Sigmoid colon (tissue), 7 donors: ENCODE results near the gene SH2D2A. TPM values are rescaled to one million over a fixed set of nuclear protein-coding genes. Genes with fewer than 3 reads are reported as not detected.

ENCODE experiments used
- DNase-seq: peaks from one replicate; pipeline ENCODE4 v3.0.0-alpha.2; 2019
- H3K27ac ChIP-seq, 4 donors: fragments of 200-600 bp; sonication (generic); one replicate each; pipeline ENCODE4 v1.5.1; 2016 to 2019; ENCODE audit warnings: mild to moderate bottlenecking in 1 of 4
- H3K27me3 ChIP-seq, 3 donors: fragments of 200-600 bp; sonication (generic); one replicate each; pipeline ENCODE4 v1.5.1; 2019; ENCODE audit warnings: mild to moderate bottlenecking in 1 of 3
- H3K36me3 ChIP-seq, 4 donors: fragments of 200-600 bp; sonication (generic); one replicate each; pipeline ENCODE4 v1.5.1; 2016 to 2019
- H3K4me1 ChIP-seq, 4 donors: fragments of 200-600 bp; sonication (generic); one replicate each; pipeline ENCODE4 v1.5.1; 2017 to 2019
- H3K4me3 ChIP-seq, 4 donors: fragments of 200-600 bp; sonication (generic); one replicate each; pipeline ENCODE4 v1.5.1; 2017 to 2019; ENCODE audit warnings: mild to moderate bottlenecking in 2 of 4, moderate library complexity in 1 of 4
- H3K9me3 ChIP-seq, 4 donors: fragments of 200-600 bp in 3 of 4; sonication (generic) in 3 of 4; one replicate each; pipeline versions ENCODE4 v1.5.1 to v1.6.1; 2013 to 2019
- EP300 ChIP-seq, 4 donors: sonication (generic); formaldehyde crosslinking; IDR thresholded peaks; one replicate each; pipeline ENCODE4 v1.6.1; 2017; ENCODE audit warnings: antibody characterized with exemption in 4 of 4
- POLR2A ChIP-seq, 2 donors: fragments of 450-650 bp; IDR thresholded peaks; one replicate each; pipeline ENCODE4 v1.6.1; 2016; ENCODE audit warnings: antibody characterized with exemption in 2 of 2, mild to moderate bottlenecking in 2 of 2, moderate library complexity in 2 of 2
- POLR2AphosphoS5 ChIP-seq, 4 donors: sonication (generic); formaldehyde crosslinking; IDR thresholded peaks; one replicate each; pipeline ENCODE4 v1.6.1; 2017; ENCODE audit warnings: antibody characterized with exemption in 4 of 4
- WGBS, 2 donors: extraction: QIAGEN DNeasy Blood & Tissue Kit; methylation state at CpG; one replicate each; pipeline ENCODE4 v1.1.7; 2013; 5-methylcytosine and 5-hydroxymethylcytosine counted together
- intact Hi-C: fragments of 100-400 bp; cut with DNase I; formaldehyde crosslinking; loops from one replicate; pipeline ENCODE4 v1.15.1; 2023
- polyA plus RNA-seq, 3 donors: library from polyadenylated mRNA; stranded (reverse); fragments of 200-250 nt; gene quantifications; one replicate each; pipeline ENCODE4 v1.2.3, GENCODE V29; 2013
- total RNA-seq, 4 donors: library from RNA; depleted of rRNA; stranded (reverse); fragments of >200 nt; gene quantifications; one replicate each; pipeline ENCODE4 v1.1.0, GENCODE V29; 2016
- TF ChIP-seq, protein P1 (sequence below), 4 experiments: fragments of 450-650 bp in 3 of 4; fragments of 200-600 bp in 1 of 4; IDR thresholded peaks; one replicate each; pipeline ENCODE4 v1.5.1; 2016 to 2019; ENCODE audit warnings: antibody characterized with exemption in 4 of 4, mild to moderate bottlenecking in 3 of 4, moderate library complexity in 2 of 4
- donor health status: healthy with polysubstance abuse.
- donor health status: Bipolar disorder and iron deficiency.
- donor health status: healthy.

SH2D2A gene
- total and polyA plus RNA-seq, 7 donors = 0.69 to 8.2 (median 3.3) TPM

DNA sequence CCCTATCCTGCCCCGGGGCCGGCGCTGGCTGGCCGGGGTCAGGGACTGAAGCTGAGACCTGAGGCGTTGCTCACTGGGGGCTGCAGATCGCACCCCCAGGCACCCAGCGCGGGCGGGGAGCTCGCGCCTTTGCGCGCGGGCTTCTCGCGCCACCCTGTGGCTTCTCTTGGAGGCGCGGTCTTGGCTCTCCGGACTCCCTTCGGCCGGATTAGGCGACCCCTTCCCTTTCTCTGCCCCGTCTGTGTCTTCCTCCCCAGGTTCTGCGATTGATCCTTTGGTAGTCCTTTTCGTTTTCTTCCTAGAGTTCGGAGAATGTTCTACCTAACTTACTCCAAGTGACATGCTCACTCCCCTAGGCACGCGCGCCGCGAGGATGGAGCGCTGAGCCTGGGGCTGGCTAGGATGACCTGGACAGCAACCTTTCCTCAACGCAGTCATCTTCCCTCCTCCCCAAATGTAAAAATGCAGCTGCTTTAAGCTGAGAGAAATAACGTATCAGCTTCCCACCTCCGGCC lies 43.5 kb upstream of the SH2D2A start:
- Histone ChIP-seq H3K27ac (no peak overlapping the region), H3K4me3 (peak overlapping the region; percentile 4 to 35 (median 19)), H3K27me3 (peaks cover 21 to 79% (median 67%) of the 10 kb centered on the region in 3 donors), H3K4me1 (peaks cover 0 to 32% (median 28%) of the 10 kb centered on the region in 4 donors), H3K9me3 (no peaks in the 10 kb centered on the region), H3K36me3 (no peaks in the 10 kb centered on the region)
- TF ChIP-seq POLR2A (IDR thresholded peaks at IDR 0.05) (no peak), POLR2AphosphoS5 (IDR thresholded peaks at IDR 0.05) (no peak), EP300 (IDR thresholded peaks at IDR 0.05) (no peak)
- TF ChIP-seq, protein P1, sequence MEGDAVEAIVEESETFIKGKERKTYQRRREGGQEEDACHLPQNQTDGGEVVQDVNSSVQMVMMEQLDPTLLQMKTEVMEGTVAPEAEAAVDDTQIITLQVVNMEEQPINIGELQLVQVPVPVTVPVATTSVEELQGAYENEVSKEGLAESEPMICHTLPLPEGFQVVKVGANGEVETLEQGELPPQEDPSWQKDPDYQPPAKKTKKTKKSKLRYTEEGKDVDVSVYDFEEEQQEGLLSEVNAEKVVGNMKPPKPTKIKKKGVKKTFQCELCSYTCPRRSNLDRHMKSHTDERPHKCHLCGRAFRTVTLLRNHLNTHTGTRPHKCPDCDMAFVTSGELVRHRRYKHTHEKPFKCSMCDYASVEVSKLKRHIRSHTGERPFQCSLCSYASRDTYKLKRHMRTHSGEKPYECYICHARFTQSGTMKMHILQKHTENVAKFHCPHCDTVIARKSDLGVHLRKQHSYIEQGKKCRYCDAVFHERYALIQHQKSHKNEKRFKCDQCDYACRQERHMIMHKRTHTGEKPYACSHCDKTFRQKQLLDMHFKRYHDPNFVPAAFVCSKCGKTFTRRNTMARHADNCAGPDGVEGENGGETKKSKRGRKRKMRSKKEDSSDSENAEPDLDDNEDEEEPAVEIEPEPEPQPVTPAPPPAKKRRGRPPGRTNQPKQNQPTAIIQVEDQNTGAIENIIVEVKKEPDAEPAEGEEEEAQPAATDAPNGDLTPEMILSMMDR (IDR thresholded peaks at IDR 0.05) = peak; percentile 33 to 70 (median 58)
- 1 to 2% methylated on average over 35 of the region's 35 CpGs for WGBS, 2 donors
- intact Hi-C loops = loop anchor here (10.0 kb wide), 1 partner anchor 135 kb away; the partner anchor contains the start of genes ISG20L2 and METTL25B
- peak; percentile 74 for DNase-seq

DNA sequence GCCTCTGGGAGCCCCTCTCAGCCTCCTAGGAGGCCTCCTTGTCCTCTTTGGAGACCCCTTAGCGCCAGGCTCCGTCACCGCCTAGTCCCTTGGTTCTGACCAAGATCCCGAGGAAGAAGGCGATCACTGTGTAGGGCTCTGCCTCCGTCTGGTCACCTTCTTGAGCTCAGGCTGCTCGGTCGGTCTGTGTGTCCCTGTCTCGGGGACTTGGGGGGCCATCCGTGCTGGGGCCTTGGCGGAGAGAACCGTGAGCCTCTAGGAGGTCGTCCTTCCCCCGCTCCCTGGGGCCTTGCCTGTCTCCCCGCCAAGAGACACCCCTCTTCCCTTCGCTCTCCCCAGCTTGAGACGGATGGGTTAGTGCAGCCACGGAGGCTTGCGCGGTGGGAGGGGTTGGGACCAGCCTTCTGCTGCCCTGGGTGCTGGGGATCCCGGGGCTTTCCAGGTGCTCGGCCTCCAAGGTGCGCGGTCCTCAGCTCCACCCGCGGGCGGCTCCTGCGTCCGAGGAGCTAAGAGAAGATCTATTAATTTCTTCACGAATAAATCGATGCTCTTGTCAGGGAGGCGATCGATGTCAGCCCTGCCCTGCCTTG lies 43.0 kb upstream of the SH2D2A start:
- H3K4me1 ChIP-seq = peaks cover 0 to 32% (median 28%) of the 10 kb centered on the region in 4 donors
- no peaks in the 10 kb centered on the region for H3K36me3 ChIP-seq
- H3K27me3 ChIP-seq = peaks cover 21 to 76% (median 67%) of the 10 kb centered on the region in 3 donors
- 3 to 4% methylated on average over 33 of the region's 33 CpGs for WGBS, 2 donors
- no peak overlapping the region for H3K27ac ChIP-seq
- no peak for TF ChIP-seq EP300 (IDR thresholded peaks at IDR 0.05)
- no peak for TF ChIP-seq POLR2A (IDR thresholded peaks at IDR 0.05)
- TF ChIP-seq, protein P1 (IDR thresholded peaks at IDR 0.05) = no peak
- TF ChIP-seq POLR2AphosphoS5 (IDR thresholded peaks at IDR 0.05) = no peak
- intact Hi-C loops = loop anchor here (10.0 kb wide), 1 partner anchor 135 kb away; the partner anchor contains the start of genes ISG20L2 and METTL25B
- DNase-seq = no peak
- no peaks in the 10 kb centered on the region for H3K9me3 ChIP-seq
- H3K4me3 ChIP-seq = peak overlapping the region; percentile 4 to 35 (median 19)

DNA sequence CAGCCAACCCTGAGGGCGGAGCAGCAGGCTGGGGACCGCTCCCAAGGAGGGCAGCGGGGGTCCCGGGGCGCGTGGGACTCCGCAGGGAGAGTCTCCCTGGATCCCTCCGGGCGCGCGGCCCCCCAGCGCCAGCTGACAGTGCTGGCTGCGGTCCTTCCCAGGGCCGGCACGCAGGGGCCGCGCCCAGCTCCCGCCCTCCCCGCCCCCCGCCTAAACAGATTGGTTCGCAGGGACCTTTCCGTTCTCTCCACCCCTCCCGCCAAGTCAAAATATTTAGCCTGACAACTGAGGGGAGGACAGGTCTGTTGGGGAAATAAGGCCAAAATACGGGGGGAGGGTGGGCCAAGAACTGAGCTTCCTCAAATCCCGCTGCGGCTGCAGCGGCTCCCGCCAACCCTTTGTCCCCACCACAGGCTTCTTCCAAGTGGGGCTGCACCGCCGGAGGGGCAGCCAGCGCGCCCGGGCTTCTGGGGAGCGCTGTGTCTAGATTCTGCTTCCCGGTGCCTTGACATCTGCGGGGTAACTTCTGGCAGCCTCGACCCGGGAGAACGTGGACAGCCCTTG lies 42.4 kb upstream of the SH2D2A start, which contains the start of gene INSRR:
Gene INSRR (minus strand): TSS at position 159 of the 564 bp plus-strand sequence. CDS start 496 bp downstream, outside the sequence.
- Histone ChIP-seq H3K27me3 (peaks cover 21 to 70% (median 66%) of the 10 kb centered on the region in 3 donors), H3K27ac (no peak within 1 kb of the TSS), H3K4me1 (peaks cover 0 to 32% (median 28%) of the 10 kb centered on the region in 4 donors), H3K36me3 (no peaks in the 10 kb centered on the region), H3K9me3 (no peaks in the 10 kb centered on the region), H3K4me3 (peak within 1 kb of the TSS; percentile 4 to 35 (median 19))
- DNase-seq = no peak
- TF ChIP-seq POLR2AphosphoS5 (IDR thresholded peaks at IDR 0.05) (no peak), POLR2A (IDR thresholded peaks at IDR 0.05) (no peak), EP300 (IDR thresholded peaks at IDR 0.05) (no peak)
- TF ChIP-seq, protein P1 (IDR thresholded peaks at IDR 0.05) = no peak
- intact Hi-C loops = no loop called here
- 2 to 8% methylated on average over 39 of the region's 39 CpGs for WGBS, 2 donors

DNA sequence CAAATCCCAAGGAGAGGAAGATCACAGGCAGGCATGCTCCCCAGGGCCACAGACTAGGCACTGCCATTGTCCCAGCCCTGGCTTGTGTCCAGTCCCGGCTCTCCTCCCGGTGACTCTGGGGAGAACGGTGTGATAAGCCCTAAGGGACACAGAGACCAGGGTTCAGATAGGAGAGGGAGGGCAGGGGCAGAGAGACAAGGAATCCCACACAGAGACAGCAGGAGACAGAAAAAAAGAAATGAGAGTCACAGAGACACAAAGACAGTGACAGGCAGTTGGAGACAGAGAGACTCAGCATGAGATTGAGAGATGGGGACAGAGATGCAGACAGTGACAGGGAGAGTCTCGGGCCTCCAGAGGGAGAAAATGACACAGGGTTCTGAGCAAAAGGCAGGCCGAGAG lies 41.9 kb upstream of the SH2D2A start:
- Histone ChIP-seq H3K4me1 (peaks cover 0 to 32% (median 28%) of the 10 kb centered on the region in 4 donors), H3K27ac (no peak overlapping the region), H3K9me3 (no peaks in the 10 kb centered on the region), H3K4me3 (peak overlapping the region in 3 of 4 donors; percentile 4 to 35 (median 32)), H3K27me3 (peaks cover 21 to 65% (median 61%) of the 10 kb centered on the region in 3 donors), H3K36me3 (no peaks in the 10 kb centered on the region)
- intact Hi-C loops = no loop called here
- TF ChIP-seq POLR2AphosphoS5 (IDR thresholded peaks at IDR 0.05) (no peak), EP300 (IDR thresholded peaks at IDR 0.05) (no peak), POLR2A (IDR thresholded peaks at IDR 0.05) (no peak)
- TF ChIP-seq, protein P1 (IDR thresholded peaks at IDR 0.05) = no peak
- 12 to 35% methylated on average over 5 of the region's 5 CpGs for WGBS, 2 donors
- DNase-seq = no peak
